Measurements from ENCODE around the gene CYP17A1. TPM values are rescaled to one million over a fixed set of nuclear protein-coding genes. Genes with fewer than 3 reads are reported as not detected.

Gene CYP17A1
- total and polyA plus RNA-seq, 7 experiments from 2014 or later, result not detected

GRCh38 chr10:102781921-102782557 is 55.2 kb downstream of the CYP17A1 start:
- H3K36me3 Mint-ChIP-seq, result peaks cover 0 to 26% (median 12%) of the 10 kb centered on the region in 5 donors
- no peak overlapping the region for H3K4me3 ChIP-seq (ENCODE audit: low read length)
- no peaks in the 10 kb centered on the region for H3K27me3 Mint-ChIP-seq
- H3K9me3 Mint-ChIP-seq, result no peaks in the 10 kb centered on the region
- peaks cover 0 to 12% (median 0%) of the 10 kb centered on the region in 3 experiments for H3K36me3 ChIP-seq (ENCODE audit: control insufficient read depth in 2 of 3, insufficient read depth in 3 of 3, low read length in 3 of 3)
- DNase-seq (no peak), ATAC-seq (no peak)
- H3K4me3 Mint-ChIP-seq, result no peak overlapping the region
- H3K9me3 ChIP-seq (ENCODE audit: control insufficient read depth in 2 of 3, low read length in 3 of 3), result no peaks in the 10 kb centered on the region
- intact Hi-C loops (cut with micrococcal nuclease), result no loop called here
- H3K27ac Mint-ChIP-seq, result peak overlapping the region in 1 of 9 donors; percentile 34
- CTCF ChIA-PET, result no interaction called here
- H3K4me1 Mint-ChIP-seq, result peaks cover 29 to 74% (median 69%) of the 10 kb centered on the region in 7 donors
- H3K27me3 ChIP-seq (ENCODE audit: control insufficient read depth in 2 of 2, insufficient read depth in 2 of 2, low read length in 2 of 2), result no peaks in the 10 kb centered on the region
- no peak overlapping the region for H3K27ac ChIP-seq (ENCODE audit: low read depth, low read length)
- peaks cover 0 to 7% of the 10 kb centered on the region in 2 donors for H3K4me1 ChIP-seq (ENCODE audit: control insufficient read depth in 2 of 2, insufficient read depth in 2 of 2, low read length in 2 of 2)
- POLR2A ChIA-PET, result no interaction called here

GRCh38 chr10:102781090-102781920 is 55.9 kb downstream of the CYP17A1 start:
- Mint-ChIP-seq H3K4me1 (peaks cover 30 to 74% (median 69%) of the 10 kb centered on the region in 7 donors), H3K4me3 (peak overlapping the region in 1 of 10 donors; percentile 7)
- H3K4me1 ChIP-seq (ENCODE audit: control insufficient read depth in 2 of 2, insufficient read depth in 2 of 2, low read length in 2 of 2), result peaks cover 7% of the 10 kb centered on the region in 2 donors

More at GRCh38 chr10:102781090-102781920, 55.9 kb downstream of the CYP17A1 start:
- ChIA-PET POLR2A (no interaction called here), CTCF (interaction anchor here (0.6 kb wide), 1 partner anchor 211 kb away, joined by 3 read pairs; no protein-coding TSS in a partner anchor)
- Histone ChIP-seq H3K36me3 (ENCODE audit: control insufficient read depth in 2 of 3, insufficient read depth in 3 of 3, low read length in 3 of 3) (peaks cover 0 to 12% (median 0%) of the 10 kb centered on the region in 3 experiments), H3K4me3 (ENCODE audit: low read length) (no peak overlapping the region), H3K27ac (ENCODE audit: low read depth, low read length) (no peak overlapping the region), H3K9me3 (ENCODE audit: control insufficient read depth in 2 of 3, low read length in 3 of 3) (no peaks in the 10 kb centered on the region), H3K27me3 (ENCODE audit: control insufficient read depth in 2 of 2, insufficient read depth in 2 of 2, low read length in 2 of 2) (no peaks in the 10 kb centered on the region)
- Mint-ChIP-seq H3K9me3 (no peaks in the 10 kb centered on the region), H3K36me3 (peaks cover 0 to 26% (median 12%) of the 10 kb centered on the region in 5 donors), H3K27ac (peak overlapping the region in 3 of 9 donors; percentile 41 to 69 (median 55)), H3K27me3 (no peaks in the 10 kb centered on the region)
- ATAC-seq, result no peak
- no peak for DNase-seq
- intact Hi-C loops (cut with micrococcal nuclease), result no loop called here

Other genes starting within 250 kb of the CYP17A1 start
- 10 to 100 TPM; 55.2 to 88.7 (median 59.1) TPM for gene TRIM8, start 192.9 kb downstream of the CYP17A1 start, total RNA-seq
- 10 to 100 TPM; 23.9 to 50.5 TPM for gene TRIM8, start 192.9 kb downstream of the CYP17A1 start, polyA plus RNA-seq
- 1 to 10 TPM; 1.3 to 5.1 (median 2.9) TPM for gene ARL3, start 123.0 kb downstream of the CYP17A1 start, total RNA-seq
- 1 to 10 TPM; 2.2 to 3.4 TPM for gene ARL3, start 123.0 kb downstream of the CYP17A1 start, polyA plus RNA-seq
- gene SFXN2, start 122.8 kb downstream of the CYP17A1 start, total RNA-seq, result 10 to 100 TPM; 11.6 to 32.1 (median 26.8) TPM
- 10 to 100 TPM; 11.4 to 17.5 TPM for gene SFXN2, start 122.8 kb downstream of the CYP17A1 start, polyA plus RNA-seq
- gene WBP1L, start 93.5 kb downstream of the CYP17A1 start, total RNA-seq, result 10 to 100 TPM; 20.5 to 37.9 (median 34.1) TPM
- gene WBP1L, start 93.5 kb downstream of the CYP17A1 start, polyA plus RNA-seq, result 10 to 100 TPM; 19.4 to 30.3 TPM
- gene BORCS7, start 16.8 kb upstream of the CYP17A1 start, total RNA-seq, result 10 to 100 TPM; 11.6 to 20.2 (median 13.3) TPM
- gene BORCS7, start 16.8 kb upstream of the CYP17A1 start, polyA plus RNA-seq, result 10 to 100 TPM; 30.0 to 56.5 TPM
- gene AS3MT, start 32.1 kb upstream of the CYP17A1 start, total RNA-seq, result 1 to 10 TPM in 4 of 5 experiments, under 1 TPM in 1; 0.39 to 3.7 (median 2.1) TPM
- under 1 TPM in 1 of 2 donors, not detected in 1; 0.08 TPM for gene AS3MT, start 32.1 kb upstream of the CYP17A1 start, polyA plus RNA-seq
- gene CNNM2, start 80.9 kb upstream of the CYP17A1 start, total RNA-seq, result 10 to 100 TPM in 3 of 5 experiments, 1 to 10 TPM in 2; 9.3 to 17.5 (median 12.0) TPM
- 1 to 10 TPM; 4.3 to 6.7 TPM for gene CNNM2, start 80.9 kb upstream of the CYP17A1 start, polyA plus RNA-seq

Data from naive thymus-derived CD4-positive, alpha-beta T cell (primary cell).